KMS-11 (cell line): Measurements from ENCODE around the gene PRKCH.

ENCODE experiments used
- H2AFZ ChIP-seq: fragments of 200-600 bp; sonication (generic); 2 replicates; pipeline ENCODE4 v1.6.1; 2016; ENCODE audit warnings: antibody characterized with exemption, mixed run types, low read depth
- H3K27ac ChIP-seq: fragments of 200-600 bp; sonication (generic); 2 replicates; pipeline ENCODE4 v1.6.1; 2016; ENCODE audit warnings: mild to moderate bottlenecking, mixed run types
- H3K27me3 ChIP-seq: fragments of 200-600 bp; sonication (generic); 2 replicates; pipeline ENCODE4 v1.6.1; 2017; ENCODE audit warnings: mild to moderate bottlenecking, low read depth, mixed run types, moderate library complexity; ENCODE audit not compliant: insufficient read depth
- H3K36me3 ChIP-seq: fragments of 200-600 bp; sonication (generic); 2 replicates; pipeline ENCODE4 v1.6.1; 2017; ENCODE audit warnings: mild to moderate bottlenecking, mixed run types; ENCODE audit not compliant: insufficient read depth
- H3K4me1 ChIP-seq: fragments of 200-600 bp; sonication (generic); 2 replicates; pipeline ENCODE4 v1.6.1; 2016; ENCODE audit warnings: mild to moderate bottlenecking, low read depth, mixed run types; ENCODE audit not compliant: poor library complexity, severe bottlenecking
- H3K4me2 ChIP-seq: fragments of 200-600 bp; sonication (generic); 2 replicates; pipeline ENCODE4 v1.7.0; 2016; ENCODE audit warnings: mild to moderate bottlenecking, mixed run types
- H3K4me3 ChIP-seq: fragments of 200-600 bp; sonication (generic); IDR thresholded peaks from 2 replicates; pipeline ENCODE4 v1.6.1; 2017; ENCODE audit warnings: low read depth, low read length, mixed read lengths; ENCODE audit not compliant: insufficient read depth
- H3K79me2 ChIP-seq: fragments of 200-600 bp; sonication (generic); 2 replicates; pipeline ENCODE4 v1.6.1; 2016; ENCODE audit warnings: low read depth, mixed run types; ENCODE audit not compliant: insufficient read depth
- H3K9ac ChIP-seq: fragments of 200-600 bp; sonication (generic); 2 replicates; pipeline ENCODE4 v1.6.1; 2016; ENCODE audit warnings: mild to moderate bottlenecking, mixed run types
- H4K20me1 ChIP-seq: fragments of 200-600 bp; sonication (generic); 2 replicates; pipeline ENCODE4 v1.6.1; 2016; ENCODE audit warnings: mild to moderate bottlenecking, mixed run types; ENCODE audit not compliant: insufficient read depth
- CTCF ChIP-seq: fragments of 200-600 bp; sonication (generic); conservative IDR thresholded peaks from 2 replicates; pipeline ENCODE4 v1.6.1; 2017; ENCODE audit warnings: low read depth, mild to moderate bottlenecking, antibody characterized with exemption, low read length, moderate library complexity, mixed read lengths

The PRKCH gene

GRCh38 chr14:61392297-61392696 lies 70.9 kb downstream of the PRKCH start:
- Histone ChIP-seq H3K27me3 (no peaks in the 10 kb centered on the region), H4K20me1 (no peaks in the 10 kb centered on the region), H3K4me2 (no peak overlapping the region), H3K79me2 (no peaks in the 10 kb centered on the region), H3K27ac (no peak overlapping the region), H3K9ac (no peak overlapping the region), H2AFZ (no peak overlapping the region), H3K4me1 (no peaks in the 10 kb centered on the region), H3K4me3 (no peak overlapping the region), H3K36me3 (no peaks in the 10 kb centered on the region)
- no peak for TF ChIP-seq CTCF

GRCh38 chr14:61394542-61394941 lies 73.2 kb downstream of the PRKCH start:
- Histone ChIP-seq H3K27ac (no peak overlapping the region), H2AFZ (no peak overlapping the region), H3K79me2 (no peaks in the 10 kb centered on the region), H3K4me1 (no peaks in the 10 kb centered on the region), H3K4me2 (no peak overlapping the region), H3K9ac (no peak overlapping the region), H3K4me3 (no peak overlapping the region), H3K36me3 (no peaks in the 10 kb centered on the region), H4K20me1 (no peaks in the 10 kb centered on the region), H3K27me3 (no peaks in the 10 kb centered on the region)
- no peak for TF ChIP-seq CTCF

- TF ChIP-seq CTCF = no peak
- Histone ChIP-seq H2AFZ (no peak overlapping the region), H3K79me2 (no peaks in the 10 kb centered on the region), H3K27ac (no peak overlapping the region), H3K4me2 (no peak overlapping the region), H3K4me3 (no peak overlapping the region), H3K27me3 (no peaks in the 10 kb centered on the region), H3K4me1 (no peaks in the 10 kb centered on the region), H3K36me3 (no peaks in the 10 kb centered on the region), H3K9ac (no peak overlapping the region), H4K20me1 (no peaks in the 10 kb centered on the region)
Measured at GRCh38 chr14:61395115-61395725, 73.8 kb downstream of the PRKCH start.

GRCh38 chr14:61396279-61396678 lies 74.9 kb downstream of the PRKCH start:
- Histone ChIP-seq H4K20me1 (no peaks in the 10 kb centered on the region), H3K4me2 (no peak overlapping the region), H3K4me3 (no peak overlapping the region), H3K79me2 (no peaks in the 10 kb centered on the region), H3K27ac (no peak overlapping the region), H3K9ac (no peak overlapping the region), H2AFZ (no peak overlapping the region), H3K36me3 (no peaks in the 10 kb centered on the region), H3K27me3 (no peaks in the 10 kb centered on the region), H3K4me1 (no peaks in the 10 kb centered on the region)
- TF ChIP-seq CTCF = no peak
